Testis (tissue), 2 donors: Measurements from ENCODE around the gene GFI1.

ENCODE experiments used
- POLR2A ChIP-seq: fragments of 450-650 bp; IDR thresholded peaks from one replicate; pipeline ENCODE4 v1.6.1; 2017; ENCODE audit warnings: antibody characterized with exemption, mild to moderate bottlenecking, moderate library complexity
- TF ChIP-seq, protein P1 (sequence below), 3 experiments: fragments of 450-650 bp in 2 of 3; fragments of 200-600 bp in 1 of 3; sonication (generic) in 1 of 3; IDR thresholded peaks; one replicate each; pipeline ENCODE4 v1.5.1; 2016 to 2019; ENCODE audit warnings: antibody characterized with exemption in 3 of 3, mild to moderate bottlenecking in 2 of 3, moderate library complexity in 1 of 3

DNA sequence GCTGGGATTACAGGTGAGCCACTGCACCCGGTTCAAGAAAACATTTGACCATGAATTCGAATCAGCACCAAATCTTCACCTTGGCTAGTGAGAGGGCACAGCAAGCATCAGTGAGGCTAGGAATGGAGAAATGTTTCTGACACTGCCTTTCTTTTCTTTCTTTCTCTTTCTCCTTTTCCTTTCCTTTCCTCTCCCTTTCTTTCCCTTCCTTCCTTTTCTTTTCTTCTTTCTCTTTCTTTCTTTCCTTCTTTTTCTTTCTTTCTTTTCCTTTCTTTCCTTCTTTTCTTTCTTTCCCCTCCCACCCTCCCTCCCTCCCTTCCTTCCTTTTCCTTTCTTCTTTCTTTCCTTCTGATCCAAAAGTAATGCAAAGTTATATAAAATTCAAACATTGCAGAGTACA is 40.9 kb downstream of the GFI1 start:
- TF ChIP-seq, protein P1, sequence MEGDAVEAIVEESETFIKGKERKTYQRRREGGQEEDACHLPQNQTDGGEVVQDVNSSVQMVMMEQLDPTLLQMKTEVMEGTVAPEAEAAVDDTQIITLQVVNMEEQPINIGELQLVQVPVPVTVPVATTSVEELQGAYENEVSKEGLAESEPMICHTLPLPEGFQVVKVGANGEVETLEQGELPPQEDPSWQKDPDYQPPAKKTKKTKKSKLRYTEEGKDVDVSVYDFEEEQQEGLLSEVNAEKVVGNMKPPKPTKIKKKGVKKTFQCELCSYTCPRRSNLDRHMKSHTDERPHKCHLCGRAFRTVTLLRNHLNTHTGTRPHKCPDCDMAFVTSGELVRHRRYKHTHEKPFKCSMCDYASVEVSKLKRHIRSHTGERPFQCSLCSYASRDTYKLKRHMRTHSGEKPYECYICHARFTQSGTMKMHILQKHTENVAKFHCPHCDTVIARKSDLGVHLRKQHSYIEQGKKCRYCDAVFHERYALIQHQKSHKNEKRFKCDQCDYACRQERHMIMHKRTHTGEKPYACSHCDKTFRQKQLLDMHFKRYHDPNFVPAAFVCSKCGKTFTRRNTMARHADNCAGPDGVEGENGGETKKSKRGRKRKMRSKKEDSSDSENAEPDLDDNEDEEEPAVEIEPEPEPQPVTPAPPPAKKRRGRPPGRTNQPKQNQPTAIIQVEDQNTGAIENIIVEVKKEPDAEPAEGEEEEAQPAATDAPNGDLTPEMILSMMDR (IDR thresholded peaks at IDR 0.05) = no peak
- no peak for TF ChIP-seq POLR2A
